Muscle of leg (tissue), 11 donors: ENCODE measurements around the gene EPB41L1. TPM values are rescaled to one million over a fixed set of nuclear protein-coding genes. Genes with fewer than 3 reads are reported as not detected.
A peak's percentile ranks its signal among the peaks of the same experiment; 100 is the strongest.

Experiments
- DNase-seq: peaks from one replicate; pipeline ENCODE4 v3.0.0; 2013
- H3K27ac ChIP-seq: one replicate; pipeline ENCODE4 v1.5.1; 2013; ENCODE audit warnings: mild to moderate bottlenecking, low read length, control low read depth
- H3K27me3 ChIP-seq: one replicate; pipeline ENCODE4 v1.6.1; 2013; ENCODE audit warnings: low read length; ENCODE audit not compliant: control insufficient read depth, insufficient read depth
- H3K36me3 ChIP-seq: one replicate; pipeline ENCODE4 v1.6.1; 2013; ENCODE audit warnings: low read length; ENCODE audit not compliant: control insufficient read depth, insufficient read depth
- H3K4me1 ChIP-seq: one replicate; pipeline ENCODE4 v1.6.1; 2013; ENCODE audit warnings: low read length; ENCODE audit not compliant: control insufficient read depth, insufficient read depth
- H3K4me3 ChIP-seq: one replicate; pipeline ENCODE4 v1.5.1; 2013; ENCODE audit warnings: low read length, control low read depth
- H3K9me3 ChIP-seq: replicated peaks from 2 replicates; pipeline ENCODE4 v1.6.1; 2013; ENCODE audit warnings: low read depth, low read length; ENCODE audit not compliant: control insufficient read depth
- WGBS: methylation state at CpG from one replicate; pipeline ENCODE4 v1.1.5; 2013; ENCODE audit warnings: missing lambda C conversion rate; ENCODE audit not compliant: insufficient coverage; 5-methylcytosine and 5-hydroxymethylcytosine counted together
- polyA plus RNA-seq, 8 donors: library from polyadenylated mRNA; unstranded; fragments of 120-200 nt; gene quantifications; one replicate each; pipeline versions ENCODE4 v1.2.1 to v1.2.3, GENCODE V29; 2013; ENCODE audit warnings: inconsistent platforms in 1 of 8, low replicate concordance in 1 of 8; ENCODE audit not compliant: insufficient read length in 8 of 8, insufficient read depth in 1 of 8
- total RNA-seq: library from RNA; stranded (reverse); fragments of 120-200 nt; gene quantifications from one replicate; pipeline ENCODE4 v1.2.4, GENCODE V29; 2013

Gene EPB41L1
- total and polyA plus RNA-seq, 9 donors = 14.3 to 37.6 (median 25.1) TPM

DNA sequence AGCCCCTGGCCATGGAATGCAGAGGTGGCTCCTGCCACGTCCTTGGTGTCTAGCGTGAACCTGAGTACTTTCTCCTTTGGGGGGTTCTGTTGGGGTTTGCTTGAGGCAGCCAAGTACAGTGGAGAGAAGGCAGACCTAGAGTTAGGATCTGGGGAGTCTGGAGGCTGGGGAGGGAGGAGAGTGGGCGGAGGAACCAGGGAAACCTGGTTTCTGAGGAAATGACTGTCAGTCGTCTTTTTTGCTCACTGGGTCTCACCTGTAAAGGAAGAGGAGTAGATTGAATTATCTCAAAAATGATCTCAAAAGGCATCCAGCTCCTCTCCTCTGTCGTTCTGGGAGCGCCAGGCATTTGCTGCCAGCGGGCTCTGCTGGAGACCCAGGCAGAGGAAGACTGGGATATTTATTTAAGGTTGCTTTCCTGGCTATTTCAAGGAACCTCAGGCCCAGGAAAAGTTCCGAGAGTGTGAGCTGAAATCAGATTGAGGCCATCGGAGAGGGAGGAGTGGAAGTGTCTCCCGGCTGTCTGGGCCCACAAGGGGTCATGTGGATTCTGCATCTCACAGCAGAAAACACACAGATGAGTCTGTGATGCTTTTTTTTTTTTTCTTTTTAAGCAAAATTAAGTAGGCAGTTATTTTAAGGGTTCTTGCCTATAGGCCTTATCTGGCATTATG, 16.1 kb downstream of the EPB41L1 start:
- H3K4me1 ChIP-seq = peaks cover 9% of the 10 kb centered on the region
- H3K27ac ChIP-seq = peak overlapping the region; percentile 47
- peak; percentile 19 for DNase-seq
- H3K9me3 ChIP-seq = no peaks in the 10 kb centered on the region
- no peaks in the 10 kb centered on the region for H3K27me3 ChIP-seq
- 32% methylated on average over 6 of the region's 10 CpGs for WGBS
- H3K36me3 ChIP-seq = peaks cover 7% of the 10 kb centered on the region
- H3K4me3 ChIP-seq = no peak overlapping the region

DNA sequence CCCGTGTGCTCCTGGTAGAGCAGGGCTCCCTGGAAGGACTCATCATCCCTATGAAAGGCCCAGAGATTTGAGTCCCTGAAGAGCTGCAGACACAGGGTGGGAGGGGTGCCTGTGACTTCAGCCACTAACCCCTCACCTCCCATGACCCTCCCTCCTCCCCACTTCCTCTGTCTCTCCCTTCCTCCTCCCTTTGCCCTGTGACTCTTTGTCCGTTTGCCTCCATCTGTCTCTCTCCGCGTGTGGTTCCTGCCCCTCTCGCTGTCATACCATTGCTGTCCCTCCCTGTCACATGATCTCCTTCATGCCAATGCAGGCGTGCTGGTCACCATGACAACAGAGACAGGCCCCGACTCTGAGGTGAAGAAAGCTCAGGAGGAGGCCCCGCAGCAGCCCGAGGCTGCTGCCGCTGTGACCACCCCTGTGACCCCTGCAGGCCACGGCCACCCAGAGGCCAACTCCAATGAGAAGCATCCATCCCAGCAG, 19.0 kb downstream of the EPB41L1 start:
- Histone ChIP-seq H3K9me3 (no peaks in the 10 kb centered on the region), H3K27me3 (no peaks in the 10 kb centered on the region), H3K4me1 (peaks cover 6% of the 10 kb centered on the region), H3K27ac (no peak overlapping the region), H3K36me3 (peaks cover 16% of the 10 kb centered on the region), H3K4me3 (no peak overlapping the region)
- peak; percentile 27 for DNase-seq
- WGBS = 20% methylated on average over 7 of the region's 11 CpGs

DNA sequence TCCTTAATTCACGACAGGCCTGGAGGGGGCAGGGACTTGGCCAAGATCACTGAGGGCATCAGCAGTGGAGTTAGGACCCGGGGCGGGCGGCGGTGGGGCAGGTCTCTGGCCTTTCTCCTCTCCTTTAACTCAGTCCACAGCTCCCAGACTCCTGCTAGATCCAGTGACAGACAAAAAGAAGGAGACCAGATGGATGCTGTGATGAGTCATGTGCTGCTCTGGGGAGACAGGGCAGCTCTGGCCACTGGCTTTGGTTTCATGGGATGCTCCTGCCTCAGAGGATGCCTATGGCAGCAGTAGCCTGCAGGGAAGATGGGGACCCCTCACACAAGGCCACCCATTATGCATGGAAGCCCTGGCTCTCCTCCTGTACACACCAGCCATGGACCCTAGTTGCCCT, 20.5 kb downstream of the EPB41L1 start:
- WGBS = 78% methylated on average over 1 of the region's 5 CpGs
- no peaks in the 10 kb centered on the region for H3K27me3 ChIP-seq
- H3K4me3 ChIP-seq = no peak overlapping the region
- H3K27ac ChIP-seq = no peak overlapping the region
- peaks cover 16% of the 10 kb centered on the region for H3K36me3 ChIP-seq
- peaks cover 6% of the 10 kb centered on the region for H3K4me1 ChIP-seq
- H3K9me3 ChIP-seq = no peaks in the 10 kb centered on the region
- no peak for DNase-seq

DNA sequence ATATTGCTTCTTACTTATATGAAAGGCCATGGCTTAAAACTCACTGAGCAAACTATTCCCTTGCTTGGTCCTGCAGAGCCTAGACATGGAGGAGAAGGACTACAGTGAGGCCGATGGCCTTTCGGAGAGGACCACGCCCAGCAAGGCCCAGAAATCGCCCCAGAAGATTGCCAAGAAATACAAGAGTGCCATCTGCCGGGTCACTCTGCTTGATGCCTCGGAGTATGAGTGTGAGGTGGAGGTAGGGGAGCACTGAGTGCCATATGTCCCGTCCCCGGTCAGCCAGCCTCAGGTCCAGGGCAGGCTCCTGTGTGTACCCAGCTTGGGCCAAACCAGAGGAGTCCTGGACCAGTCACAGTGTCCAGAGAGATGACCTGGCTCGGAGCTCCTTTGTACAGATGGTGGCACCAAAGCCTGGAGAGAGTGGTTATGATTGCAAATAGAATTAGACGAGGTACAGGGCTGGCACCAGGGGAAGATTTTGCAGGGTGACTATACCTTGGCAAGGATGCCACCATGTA, 21.0 kb downstream of the EPB41L1 start:
- Histone ChIP-seq H3K36me3 (peaks cover 16% of the 10 kb centered on the region), H3K9me3 (no peaks in the 10 kb centered on the region), H3K4me1 (peaks cover 6% of the 10 kb centered on the region), H3K27me3 (no peaks in the 10 kb centered on the region), H3K4me3 (no peak overlapping the region), H3K27ac (no peak overlapping the region)
- 90% methylated on average over 9 of the region's 10 CpGs for WGBS
- no peak for DNase-seq

DNA sequence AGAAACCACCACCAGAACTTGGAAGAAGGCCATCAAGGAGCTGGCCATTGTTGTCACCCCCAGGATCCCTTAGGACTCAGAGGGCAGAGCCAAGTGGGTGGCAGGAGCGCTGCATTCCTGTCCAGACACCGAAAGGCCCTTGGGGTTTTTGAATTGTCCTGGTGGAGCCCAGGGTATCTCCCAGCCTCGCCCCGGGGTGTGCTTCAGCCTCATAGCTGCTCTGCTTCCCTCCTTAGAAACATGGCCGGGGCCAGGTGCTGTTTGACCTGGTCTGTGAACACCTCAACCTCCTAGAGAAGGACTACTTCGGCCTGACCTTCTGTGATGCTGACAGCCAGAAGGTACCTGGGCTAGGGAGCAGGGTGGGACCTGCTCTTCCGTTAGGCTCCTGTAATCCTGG, 23.2 kb downstream of the EPB41L1 start:
- Histone ChIP-seq H3K27me3 (no peaks in the 10 kb centered on the region), H3K4me3 (no peak overlapping the region), H3K9me3 (no peaks in the 10 kb centered on the region), H3K36me3 (peaks cover 20% of the 10 kb centered on the region), H3K4me1 (peaks cover 6% of the 10 kb centered on the region), H3K27ac (no peak overlapping the region)
- DNase-seq = no peak
- WGBS = 98% methylated on average over 6 of the region's 7 CpGs

DNA sequence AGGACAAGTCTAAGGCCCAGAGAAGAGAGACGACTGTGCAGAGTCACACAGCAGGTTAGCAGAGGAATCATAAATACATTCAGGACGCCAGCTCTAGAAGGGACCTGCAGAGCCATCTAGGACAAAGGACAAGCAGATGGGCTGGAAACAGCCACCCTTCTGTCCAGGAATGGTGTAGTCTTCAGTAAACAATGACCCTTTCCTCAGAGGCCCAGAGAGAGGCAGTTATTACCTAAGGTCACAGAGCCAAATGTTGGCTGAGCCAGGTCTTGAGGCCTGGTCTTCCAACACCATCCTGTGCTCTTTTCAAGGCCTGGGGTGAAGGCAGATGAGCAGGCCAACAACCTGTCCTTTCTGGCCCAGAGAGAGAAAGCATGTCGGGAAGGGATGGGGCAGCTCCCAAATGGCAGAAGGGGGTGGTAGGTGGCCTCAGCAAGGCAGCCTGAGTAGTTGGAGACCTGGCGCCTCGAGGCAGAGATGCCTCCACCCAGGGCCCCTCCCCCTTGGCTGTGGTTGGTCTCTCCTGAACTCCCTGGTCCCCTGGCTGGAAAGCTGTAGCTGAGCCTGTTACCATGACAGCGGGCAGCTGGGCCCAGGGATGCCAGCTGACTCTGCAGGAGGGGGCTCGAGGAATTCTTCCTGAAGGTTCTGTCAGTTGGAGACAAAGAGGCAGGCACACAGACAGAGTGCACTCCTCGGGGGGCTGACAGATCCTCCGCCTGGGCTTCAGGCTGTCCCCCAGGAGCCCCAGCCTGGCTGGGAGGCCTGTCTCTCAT, 24.8 kb downstream of the EPB41L1 start:
- Histone ChIP-seq H3K9me3 (no peaks in the 10 kb centered on the region), H3K27me3 (no peaks in the 10 kb centered on the region), H3K36me3 (peaks cover 27% of the 10 kb centered on the region), H3K27ac (no peak overlapping the region), H3K4me1 (no peaks in the 10 kb centered on the region), H3K4me3 (no peak overlapping the region)
- no peak for DNase-seq
- 75% methylated on average over 9 of the region's 9 CpGs for WGBS

DNA sequence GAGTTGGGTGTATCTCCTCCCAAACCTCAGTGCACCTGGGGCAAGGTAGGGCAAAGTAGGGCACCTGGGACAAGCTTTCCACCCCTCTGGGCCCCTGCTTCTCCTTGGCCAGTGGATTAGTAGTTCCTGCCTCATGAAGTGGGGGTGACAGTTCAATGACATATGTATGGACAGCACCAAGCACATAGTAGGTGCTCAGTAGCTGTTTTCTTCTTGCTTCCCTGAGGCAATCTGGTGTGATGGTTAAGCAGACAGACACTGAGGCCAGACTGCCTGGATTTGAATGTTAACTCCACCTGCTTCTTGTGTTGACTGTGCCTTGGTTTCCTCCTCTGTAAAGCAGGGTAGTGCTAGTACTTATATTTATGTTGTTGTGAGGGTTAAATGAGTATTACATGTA, 25.8 kb downstream of the EPB41L1 start:
- DNase-seq = no peak
- H3K27me3 ChIP-seq = no peaks in the 10 kb centered on the region
- no peaks in the 10 kb centered on the region for H3K4me1 ChIP-seq
- peaks cover 23% of the 10 kb centered on the region for H3K36me3 ChIP-seq
- H3K27ac ChIP-seq = no peak overlapping the region
- H3K4me3 ChIP-seq = no peak overlapping the region
- no peaks in the 10 kb centered on the region for H3K9me3 ChIP-seq

DNA sequence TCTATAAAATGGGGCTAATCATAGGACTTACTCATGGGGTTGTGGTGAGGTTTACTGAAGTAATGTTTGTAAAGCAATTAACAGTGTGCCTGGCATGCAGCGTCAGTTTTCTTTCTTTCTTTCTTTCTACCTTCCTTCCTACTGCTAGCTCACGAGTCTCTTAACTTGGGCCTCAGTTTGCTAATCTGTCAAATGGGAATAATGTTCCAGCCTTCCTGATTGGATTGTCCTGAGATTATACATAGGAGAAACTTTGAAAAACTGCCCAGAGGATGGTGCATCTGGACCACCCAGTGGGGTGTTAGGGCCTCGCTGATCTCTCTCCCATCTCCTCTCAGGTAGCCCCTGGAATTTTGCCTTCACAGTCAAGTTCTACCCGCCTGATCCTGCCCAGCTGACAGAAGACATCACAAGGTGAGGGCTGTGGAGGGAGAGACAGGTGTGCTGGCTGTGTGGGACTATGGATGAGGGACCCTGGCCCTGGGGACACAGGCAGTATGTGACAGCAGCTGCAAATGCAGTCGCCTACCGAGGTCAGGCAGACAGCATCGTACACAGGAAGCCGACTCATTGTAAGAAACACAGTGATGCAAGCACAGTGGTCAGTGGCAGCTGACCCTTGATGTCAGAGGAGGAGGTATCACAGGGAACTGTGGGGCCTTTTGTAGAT, 27.5 kb downstream of the EPB41L1 start:
- peaks cover 20% of the 10 kb centered on the region for H3K36me3 ChIP-seq
- H3K9me3 ChIP-seq = no peaks in the 10 kb centered on the region
- no peaks in the 10 kb centered on the region for H3K27me3 ChIP-seq
- H3K4me3 ChIP-seq = no peak overlapping the region
- H3K27ac ChIP-seq = no peak overlapping the region
- no peaks in the 10 kb centered on the region for H3K4me1 ChIP-seq
- DNase-seq = no peak
- WGBS = 82% methylated on average over 5 of the region's 8 CpGs

DNA sequence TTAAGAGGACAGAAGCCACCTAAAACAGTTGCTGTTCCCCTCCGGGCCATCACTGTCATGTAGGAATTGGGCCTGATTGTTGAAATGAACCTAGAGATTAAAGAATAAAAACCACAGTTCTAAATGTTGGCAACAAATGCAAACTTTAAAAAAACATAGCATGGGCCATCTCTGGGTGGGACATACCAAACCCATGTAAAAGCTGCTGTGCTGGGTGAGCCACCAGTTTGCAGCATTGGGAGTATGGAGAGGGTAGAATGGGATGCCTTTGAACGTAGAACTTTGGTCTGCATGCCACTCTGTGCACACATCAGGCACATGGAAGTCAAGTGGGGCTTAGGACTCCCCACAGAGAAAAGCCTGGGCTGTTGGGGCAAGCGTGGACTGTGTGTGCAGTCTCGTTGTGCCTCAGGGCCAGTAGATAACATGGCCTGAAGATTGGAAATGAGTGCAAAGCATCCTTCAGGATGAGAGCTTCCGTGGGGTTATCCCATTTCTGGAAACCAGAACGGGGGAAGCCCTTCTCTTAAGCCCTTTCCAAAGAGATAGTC, 28.1 kb downstream of the EPB41L1 start:
- Histone ChIP-seq H3K4me1 (no peaks in the 10 kb centered on the region), H3K4me3 (no peak overlapping the region), H3K9me3 (no peaks in the 10 kb centered on the region), H3K36me3 (peaks cover 21% of the 10 kb centered on the region), H3K27me3 (no peaks in the 10 kb centered on the region), H3K27ac (no peak overlapping the region)
- 86% methylated on average over 5 of the region's 6 CpGs for WGBS
- no peak for DNase-seq
